ENCODE results near the gene SRRM4.

The SRRM4 gene

DNA sequence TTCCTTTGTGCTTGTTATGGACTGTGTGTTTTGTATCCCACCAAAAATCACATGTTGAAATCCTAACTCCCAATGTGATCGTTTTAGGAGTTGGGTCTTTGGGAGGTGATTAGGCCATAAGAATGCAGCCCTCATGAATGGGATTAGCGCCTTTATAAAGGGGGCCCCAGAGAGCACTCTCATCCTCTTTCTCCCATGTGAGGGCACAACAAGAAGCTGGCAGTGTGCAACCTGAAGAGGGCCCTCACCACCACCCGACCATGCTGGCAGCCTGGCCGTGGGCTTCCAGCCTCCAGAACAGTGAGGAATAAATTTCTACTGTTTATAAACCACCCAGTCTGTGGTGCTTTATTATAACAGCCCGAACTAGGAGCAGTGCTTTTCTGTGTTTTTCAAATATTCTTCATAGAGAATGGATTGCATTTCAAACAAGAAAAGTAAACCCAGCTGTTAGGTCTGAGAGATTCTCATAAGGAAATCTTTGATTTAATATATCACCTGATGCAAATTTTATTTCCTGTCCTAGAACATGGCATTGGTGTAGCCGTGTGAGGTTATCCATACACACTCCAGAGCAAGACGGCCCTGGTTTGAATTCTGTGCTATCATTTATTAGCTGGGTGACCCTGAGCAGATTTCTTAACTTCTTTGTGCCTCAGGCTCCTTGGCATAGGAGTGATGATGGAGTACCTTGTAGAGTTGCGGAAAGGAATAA lies 225.2 kb downstream of the SRRM4 start:
- no peak for DNase-seq

DNA sequence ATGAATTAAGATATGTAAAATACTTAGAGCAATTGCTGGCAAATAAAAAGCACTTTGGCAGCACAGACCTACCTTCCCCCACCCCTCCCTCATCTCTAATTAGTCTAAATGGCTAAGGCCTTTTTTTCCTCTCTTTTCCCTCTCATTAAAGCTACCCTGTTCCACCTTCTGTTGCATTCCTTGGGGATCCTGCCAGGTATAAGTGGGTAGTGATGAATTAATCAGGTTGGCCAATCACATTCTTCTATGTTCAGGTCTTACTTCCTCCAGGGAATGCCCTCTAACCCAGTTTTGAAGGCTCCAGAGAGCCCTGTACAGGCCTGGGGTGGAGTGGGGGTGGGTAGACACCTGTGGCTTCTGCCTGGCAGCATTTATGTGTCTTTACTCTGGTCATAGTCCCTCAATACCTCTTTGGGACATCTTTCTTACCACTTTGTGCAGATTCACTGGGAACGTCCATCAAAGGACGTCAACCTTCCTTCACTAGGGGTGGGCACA lies 225.8 kb downstream of the SRRM4 start:
- DNase-seq, result no peak

DNA sequence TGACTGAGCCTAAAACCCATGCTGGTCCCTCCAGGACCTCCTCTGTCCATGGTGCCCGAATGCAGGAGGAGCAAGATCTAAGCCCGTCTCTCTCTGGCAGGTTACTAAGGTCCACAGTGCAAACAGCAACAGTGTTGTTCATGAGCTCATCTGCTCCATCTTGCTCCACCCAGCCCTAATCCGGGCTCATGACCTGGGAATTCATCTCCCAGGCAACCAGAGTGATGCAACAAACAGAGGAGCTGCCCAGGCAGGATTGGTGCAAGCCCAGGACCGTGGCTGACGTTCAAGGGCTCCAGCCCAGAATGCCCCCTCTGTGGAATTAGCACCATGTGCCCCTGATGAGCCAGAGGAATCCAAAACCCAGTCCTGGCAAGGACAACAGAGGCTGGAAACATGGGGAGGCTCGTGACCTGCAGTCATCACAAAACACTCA lies 227.3 kb downstream of the SRRM4 start:
- no peak for DNase-seq

- no peak for DNase-seq
Measured at GRCh38 chr12:119211884-119212283, 230.5 kb downstream of the SRRM4 start.
